Neural cell (in vitro differentiated cells): Measurements from ENCODE around the gene VPS33A. TPM values are rescaled to one million over a fixed set of nuclear protein-coding genes. Genes with fewer than 3 reads are reported as not detected.

Experiments
- H2AFZ ChIP-seq: fragments of 200-600, 300-800 bp; sonication (generic), shearing (Covaris generic); 2 replicates; pipeline ENCODE4 v1.6.0; 2014; ENCODE audit warnings: low read depth, mild to moderate bottlenecking, antibody characterized with exemption, low read length, moderate library complexity
- H3F3A ChIP-seq: fragments of 200-600 bp; shearing (Covaris generic); 2 replicates; pipeline ENCODE4 v1.6.1; 2016; ENCODE audit warnings: mild to moderate bottlenecking, moderate library complexity, mixed read lengths, antibody characterized with exemption, low read length; ENCODE audit not compliant: insufficient read depth, poor library complexity, severe bottlenecking
- H3K27ac ChIP-seq: fragments of 200-600, 300-800 bp; sonication (generic), shearing (Covaris generic); 2 replicates; pipeline ENCODE4 v1.5.1; 2014; ENCODE audit warnings: mild to moderate bottlenecking, low read length, moderate library complexity
- H3K27me3 ChIP-seq: fragments of 300-800, 200-600 bp; sonication (generic), shearing (Covaris generic); 2 replicates; pipeline ENCODE4 v1.6.0; 2014; ENCODE audit warnings: mild to moderate bottlenecking, low read depth, low read length, moderate library complexity; ENCODE audit not compliant: insufficient read depth
- H3K36me3 ChIP-seq: fragments of 300-800, 200-600 bp; sonication (generic), shearing (Covaris generic); 2 replicates; pipeline ENCODE4 v1.5.1; 2014; ENCODE audit warnings: mild to moderate bottlenecking, antibody characterized with exemption, low read length, moderate library complexity; ENCODE audit not compliant: insufficient read depth
- H3K4me2 ChIP-seq: fragments of 300-800, 200-600 bp; sonication (generic), shearing (Covaris generic); 2 replicates; pipeline ENCODE4 v1.6.0; 2014; ENCODE audit warnings: mild to moderate bottlenecking, low read length
- H3K4me3 ChIP-seq: fragments of 300-800, 200-600 bp; sonication (generic), shearing (Covaris generic); 2 replicates; pipeline ENCODE4 v1.5.1; 2014; ENCODE audit warnings: mild to moderate bottlenecking, low read length, moderate library complexity
- H3K79me2 ChIP-seq: fragments of 200-600 bp; shearing (Covaris generic); replicated peaks from 2 replicates; pipeline ENCODE4 v1.6.0; 2014; ENCODE audit warnings: mild to moderate bottlenecking, low read length, moderate library complexity; ENCODE audit not compliant: insufficient read depth
- H3K9ac ChIP-seq: fragments of 300-800, 200-600 bp; sonication (generic), shearing (Covaris generic); 2 replicates; pipeline ENCODE4 v1.6.1; 2016; ENCODE audit warnings: mild to moderate bottlenecking, low read length, mixed read lengths
- H3K9me2 ChIP-seq: fragments of 200-600 bp; shearing (Covaris generic); 2 replicates; pipeline ENCODE4 v1.6.1; 2016; ENCODE audit warnings: mild to moderate bottlenecking, low read length, mixed read lengths; ENCODE audit not compliant: insufficient read depth
- H3K9me3 ChIP-seq: fragments of 200-600, 300-800 bp; sonication (generic), shearing (Covaris generic); 2 replicates; pipeline ENCODE4 v1.6.1; 2016; ENCODE audit warnings: mild to moderate bottlenecking, mixed run types, low read length, moderate library complexity, mixed read lengths
- H4K20me1 ChIP-seq: fragments of 200-600 bp; shearing (Covaris generic); 2 replicates; pipeline ENCODE4 v1.6.1; 2016; ENCODE audit warnings: mild to moderate bottlenecking, mixed run types; ENCODE audit not compliant: insufficient read depth
- EP300 ChIP-seq: fragments of 450-650 bp; conservative IDR thresholded peaks from 2 replicates; pipeline ENCODE4 v1.6.1; 2014; ENCODE audit warnings: antibody characterized with exemption, mild to moderate bottlenecking, moderate library complexity; ENCODE audit not compliant: poor library complexity, severe bottlenecking
- EZH2 ChIP-seq: fragments of 200-600, 300-800 bp; shearing (Covaris generic), sonication (generic); IDR thresholded peaks from 2 replicates; pipeline ENCODE4 v1.6.1; 2014; ENCODE audit warnings: antibody characterized with exemption, low read length, borderline replicate concordance, mild to moderate bottlenecking; ENCODE audit not compliant: insufficient read depth, poor library complexity, severe bottlenecking
- MXI1 ChIP-seq: fragments of 450-650 bp; conservative IDR thresholded peaks from 2 replicates; pipeline ENCODE4 v1.6.1; 2014; ENCODE audit warnings: antibody characterized with exemption, mild to moderate bottlenecking; ENCODE audit not compliant: poor library complexity, severe bottlenecking
- POLR2AphosphoS5 ChIP-seq: IDR thresholded peaks from 2 replicates; pipeline ENCODE4 v1.6.1; 2012
- RAD21 ChIP-seq: fragments of 450-650 bp; conservative IDR thresholded peaks from 2 replicates; pipeline ENCODE4 v1.6.1; 2014; ENCODE audit warnings: antibody characterized with exemption, mild to moderate bottlenecking, moderate library complexity
- SMC3 ChIP-seq: fragments of 450-650 bp; conservative IDR thresholded peaks from 2 replicates; pipeline ENCODE4 v1.6.1; 2014; ENCODE audit warnings: antibody characterized with exemption, mild to moderate bottlenecking, moderate library complexity; ENCODE audit not compliant: poor library complexity
- TAF1 ChIP-seq: IDR thresholded peaks from 2 replicates; pipeline ENCODE4 v1.6.1; 2012; ENCODE audit warnings: low read depth
- polyA plus RNA-seq: library from polyadenylated mRNA; depleted of rRNA; stranded (reverse); fragments of >200 nt; gene quantifications from 2 replicates; pipeline ENCODE4 v1.2.3, GENCODE V29; 2014
- TF ChIP-seq, protein P1 (sequence below): fragments of 450-650 bp; IDR thresholded peaks from 2 replicates; pipeline ENCODE4 v1.5.1; 2014; ENCODE audit warnings: antibody characterized with exemption, mild to moderate bottlenecking, moderate library complexity; ENCODE audit not compliant: poor library complexity, severe bottlenecking
- TF ChIP-seq, protein P2 (sequence below): IDR thresholded peaks from 2 replicates; pipeline ENCODE4 v1.6.1; 2012; ENCODE audit warnings: borderline replicate concordance

Gene VPS33A
- polyA plus RNA-seq, 1 donor from 2014 or later, result 40.9 TPM

DNA sequence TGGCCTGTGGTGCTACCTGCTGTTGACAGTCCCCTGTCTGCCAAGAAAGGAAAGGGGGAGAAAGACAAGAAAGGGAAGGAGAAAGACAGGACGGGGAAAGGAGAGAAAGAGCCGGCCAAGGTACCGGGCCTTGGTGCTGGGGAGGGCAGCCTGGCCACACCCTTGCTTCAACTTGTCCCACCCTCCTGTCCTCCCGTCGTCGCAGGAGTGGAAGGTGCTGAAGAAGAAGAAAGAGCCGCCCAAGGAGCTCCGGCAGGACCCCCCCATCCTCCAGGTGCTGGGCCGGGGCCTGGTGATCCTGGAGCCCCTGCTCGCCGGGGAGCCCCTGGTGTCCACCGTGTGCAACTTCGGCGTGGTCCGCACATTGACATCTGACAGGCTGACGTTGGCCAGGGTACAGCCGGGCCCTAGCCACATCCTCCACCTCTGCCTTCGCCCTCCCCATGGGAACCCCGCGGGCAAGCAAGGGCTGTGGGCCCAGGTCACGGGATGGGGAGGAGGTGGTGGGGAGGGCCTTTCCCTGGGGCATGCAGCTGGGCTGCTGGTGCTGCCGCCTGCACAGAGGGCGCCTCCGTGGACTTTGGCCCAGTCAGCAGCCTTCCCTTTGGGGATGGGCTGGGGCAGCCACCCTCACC, 65.6 kb downstream of the VPS33A start:
- Histone ChIP-seq H2AFZ (no peak overlapping the region), H3K9me3 (no peaks in the 10 kb centered on the region), H3K9me2 (no peaks in the 10 kb centered on the region), H3K4me3 (no peak overlapping the region), H3K27me3 (peaks cover 38% of the 10 kb centered on the region), H3K36me3 (no peaks in the 10 kb centered on the region), H3K27ac (no peak overlapping the region), H3F3A (no peaks in the 10 kb centered on the region), H3K79me2 (no peaks in the 10 kb centered on the region), H3K4me2 (no peak overlapping the region), H3K9ac (no peak overlapping the region), H4K20me1 (no peaks in the 10 kb centered on the region)
- TF ChIP-seq RAD21 (no peak), MXI1 (no peak), POLR2AphosphoS5 (no peak), TAF1 (no peak), EP300 (no peak), SMC3 (no peak), EZH2 (no peak)
- TF ChIP-seq, protein P1, sequence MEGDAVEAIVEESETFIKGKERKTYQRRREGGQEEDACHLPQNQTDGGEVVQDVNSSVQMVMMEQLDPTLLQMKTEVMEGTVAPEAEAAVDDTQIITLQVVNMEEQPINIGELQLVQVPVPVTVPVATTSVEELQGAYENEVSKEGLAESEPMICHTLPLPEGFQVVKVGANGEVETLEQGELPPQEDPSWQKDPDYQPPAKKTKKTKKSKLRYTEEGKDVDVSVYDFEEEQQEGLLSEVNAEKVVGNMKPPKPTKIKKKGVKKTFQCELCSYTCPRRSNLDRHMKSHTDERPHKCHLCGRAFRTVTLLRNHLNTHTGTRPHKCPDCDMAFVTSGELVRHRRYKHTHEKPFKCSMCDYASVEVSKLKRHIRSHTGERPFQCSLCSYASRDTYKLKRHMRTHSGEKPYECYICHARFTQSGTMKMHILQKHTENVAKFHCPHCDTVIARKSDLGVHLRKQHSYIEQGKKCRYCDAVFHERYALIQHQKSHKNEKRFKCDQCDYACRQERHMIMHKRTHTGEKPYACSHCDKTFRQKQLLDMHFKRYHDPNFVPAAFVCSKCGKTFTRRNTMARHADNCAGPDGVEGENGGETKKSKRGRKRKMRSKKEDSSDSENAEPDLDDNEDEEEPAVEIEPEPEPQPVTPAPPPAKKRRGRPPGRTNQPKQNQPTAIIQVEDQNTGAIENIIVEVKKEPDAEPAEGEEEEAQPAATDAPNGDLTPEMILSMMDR, result no peak
- TF ChIP-seq, protein P2, sequence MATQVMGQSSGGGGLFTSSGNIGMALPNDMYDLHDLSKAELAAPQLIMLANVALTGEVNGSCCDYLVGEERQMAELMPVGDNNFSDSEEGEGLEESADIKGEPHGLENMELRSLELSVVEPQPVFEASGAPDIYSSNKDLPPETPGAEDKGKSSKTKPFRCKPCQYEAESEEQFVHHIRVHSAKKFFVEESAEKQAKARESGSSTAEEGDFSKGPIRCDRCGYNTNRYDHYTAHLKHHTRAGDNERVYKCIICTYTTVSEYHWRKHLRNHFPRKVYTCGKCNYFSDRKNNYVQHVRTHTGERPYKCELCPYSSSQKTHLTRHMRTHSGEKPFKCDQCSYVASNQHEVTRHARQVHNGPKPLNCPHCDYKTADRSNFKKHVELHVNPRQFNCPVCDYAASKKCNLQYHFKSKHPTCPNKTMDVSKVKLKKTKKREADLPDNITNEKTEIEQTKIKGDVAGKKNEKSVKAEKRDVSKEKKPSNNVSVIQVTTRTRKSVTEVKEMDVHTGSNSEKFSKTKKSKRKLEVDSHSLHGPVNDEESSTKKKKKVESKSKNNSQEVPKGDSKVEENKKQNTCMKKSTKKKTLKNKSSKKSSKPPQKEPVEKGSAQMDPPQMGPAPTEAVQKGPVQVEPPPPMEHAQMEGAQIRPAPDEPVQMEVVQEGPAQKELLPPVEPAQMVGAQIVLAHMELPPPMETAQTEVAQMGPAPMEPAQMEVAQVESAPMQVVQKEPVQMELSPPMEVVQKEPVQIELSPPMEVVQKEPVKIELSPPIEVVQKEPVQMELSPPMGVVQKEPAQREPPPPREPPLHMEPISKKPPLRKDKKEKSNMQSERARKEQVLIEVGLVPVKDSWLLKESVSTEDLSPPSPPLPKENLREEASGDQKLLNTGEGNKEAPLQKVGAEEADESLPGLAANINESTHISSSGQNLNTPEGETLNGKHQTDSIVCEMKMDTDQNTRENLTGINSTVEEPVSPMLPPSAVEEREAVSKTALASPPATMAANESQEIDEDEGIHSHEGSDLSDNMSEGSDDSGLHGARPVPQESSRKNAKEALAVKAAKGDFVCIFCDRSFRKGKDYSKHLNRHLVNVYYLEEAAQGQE, result no peak

DNA sequence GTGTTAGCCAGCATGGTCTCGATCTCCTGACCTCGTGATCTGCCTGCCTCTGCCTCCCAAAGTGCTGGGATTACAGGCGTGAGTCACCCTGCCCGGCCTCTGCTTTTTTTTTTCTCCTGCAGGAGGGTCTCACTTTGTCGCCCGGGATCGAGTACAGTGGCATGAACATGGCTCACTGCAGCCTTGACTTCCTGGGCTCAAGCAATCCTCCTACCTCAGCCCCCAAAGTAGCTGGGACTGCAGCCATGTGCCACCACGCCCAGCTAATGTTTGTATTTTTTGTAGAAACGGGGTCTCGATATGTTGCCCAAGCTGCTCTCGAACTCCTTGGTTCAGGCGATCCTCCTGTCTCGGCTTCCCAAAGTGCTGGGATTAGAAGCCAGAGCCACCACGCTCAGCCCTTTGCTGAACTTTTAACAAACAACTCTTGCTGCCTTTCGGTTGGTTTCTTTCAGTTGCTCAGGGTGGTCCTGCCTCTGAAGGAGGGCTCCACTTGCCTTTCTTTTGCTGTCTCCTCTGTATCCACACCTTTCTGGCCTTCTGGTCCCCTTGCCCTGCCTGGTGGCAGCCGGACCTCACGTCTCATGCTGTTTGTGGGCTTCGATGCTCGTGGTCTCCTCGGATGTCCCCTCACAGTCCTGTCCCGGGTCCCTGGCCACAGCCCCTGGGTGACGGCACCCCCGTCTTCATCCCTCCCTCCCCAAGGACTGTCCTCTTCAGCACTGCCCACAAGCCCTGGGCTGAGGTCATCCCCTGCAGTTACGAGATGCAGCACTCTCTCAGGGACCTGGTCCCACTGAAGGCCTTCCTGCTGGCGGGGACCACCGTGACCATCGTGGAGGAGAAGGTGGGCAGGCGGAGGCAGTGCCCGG, 66.6 kb downstream of the VPS33A start:
- no peaks in the 10 kb centered on the region for H3K79me2 ChIP-seq
- no peaks in the 10 kb centered on the region for H3F3A ChIP-seq
- H3K4me2 ChIP-seq, result no peak overlapping the region
- no peaks in the 10 kb centered on the region for H3K9me2 ChIP-seq
- H3K27ac ChIP-seq, result no peak overlapping the region
- no peak overlapping the region for H3K4me3 ChIP-seq
- no peaks in the 10 kb centered on the region for H4K20me1 ChIP-seq
- no peaks in the 10 kb centered on the region for H3K36me3 ChIP-seq
- TF ChIP-seq TAF1, result no peak
- no peak for TF ChIP-seq POLR2AphosphoS5
- TF ChIP-seq EP300, result no peak
- TF ChIP-seq, protein P1, result no peak
- TF ChIP-seq, protein P2, result no peak
- no peak for TF ChIP-seq MXI1
- no peak for TF ChIP-seq EZH2
- no peak for TF ChIP-seq RAD21
- no peak for TF ChIP-seq SMC3
- peaks cover 31% of the 10 kb centered on the region for H3K27me3 ChIP-seq
- no peak overlapping the region for H2AFZ ChIP-seq
- no peak overlapping the region for H3K9ac ChIP-seq
- H3K9me3 ChIP-seq, result no peaks in the 10 kb centered on the region
